ENCODE measurements around the gene ZFAND6.

Gene ZFAND6

GRCh38 chr15:80152180-80152895 is 92.9 kb downstream of the ZFAND6 start:
- peak; percentile 94 for DNase-seq

- peak; percentile 64 for DNase-seq
Observed at GRCh38 chr15:80152896-80153876, 93.7 kb downstream of the ZFAND6 start, which contains the start of gene FAH. FAH (plus strand) TSS chr15:80152999; CDS start chr15:80153055, 56 bp downstream.

- DNase-seq = peak; percentile 36
Observed at GRCh38 chr15:80153900-80154299, 94.4 kb downstream of the ZFAND6 start.

- DNase-seq = peak; percentile 21
Observed at GRCh38 chr15:80154336-80154735, 94.9 kb downstream of the ZFAND6 start.

GRCh38 chr15:80155001-80155377 is 95.5 kb downstream of the ZFAND6 start:
- peak; percentile 88 for DNase-seq

GRCh38 chr15:80155378-80156175 is 96.1 kb downstream of the ZFAND6 start:
- peak; percentile 97 for DNase-seq

GRCh38 chr15:80156176-80156720 is 96.8 kb downstream of the ZFAND6 start:
- no peak for DNase-seq

GRCh38 chr15:80157215-80157614 is 97.7 kb downstream of the ZFAND6 start:
- no peak for DNase-seq

GRCh38 chr15:80159301-80159700 is 99.8 kb downstream of the ZFAND6 start:
- no peak for DNase-seq

GRCh38 chr15:80159811-80160569 is 100.5 kb downstream of the ZFAND6 start:
- DNase-seq = peak; percentile 57

GRCh38 chr15:80160570-80161156 is 101.2 kb downstream of the ZFAND6 start:
- peak; percentile 94 for DNase-seq

GRCh38 chr15:80161468-80162016 is 102.1 kb downstream of the ZFAND6 start:
- DNase-seq = no peak

- no peak for DNase-seq
Observed at GRCh38 chr15:80162059-80162554, 102.6 kb downstream of the ZFAND6 start.

- DNase-seq = no peak
Observed at GRCh38 chr15:80163217-80163616, 103.7 kb downstream of the ZFAND6 start.

- no peak for DNase-seq
Observed at GRCh38 chr15:80163897-80164296, 104.4 kb downstream of the ZFAND6 start.

- DNase-seq = no peak
Observed at GRCh38 chr15:80167936-80168335, 108.5 kb downstream of the ZFAND6 start.

GRCh38 chr15:80168421-80168820 is 108.9 kb downstream of the ZFAND6 start:
- no peak for DNase-seq

GRCh38 chr15:80169768-80170357 is 110.4 kb downstream of the ZFAND6 start:
- no peak for DNase-seq

- no peak for DNase-seq
Observed at GRCh38 chr15:80170596-80170995, 111.1 kb downstream of the ZFAND6 start.

- DNase-seq = no peak
Observed at GRCh38 chr15:80171787-80172186, 112.3 kb downstream of the ZFAND6 start.

All from hematopoietic multipotent progenitor cell treated with erythropoietin and hydrocortisone succinate and interleukin-3 and kit ligand, for 6 days (in vitro differentiated cells).